Esophagus squamous epithelium (tissue), 4 donors: Measurements from ENCODE around the gene PMIS2.

Experiments used
- POLR2A ChIP-seq, 4 donors: fragments of 450-650 bp; IDR thresholded peaks; one replicate each; pipeline ENCODE4 v1.6.1; 2017; ENCODE audit warnings: antibody characterized with exemption in 4 of 4, mild to moderate bottlenecking in 4 of 4, moderate library complexity in 3 of 4
- TF ChIP-seq, protein P1 (sequence below), 6 experiments: fragments of 450-650 bp in 4 of 6; fragments of 200-600 bp in 2 of 6; sonication (generic) in 2 of 6; IDR thresholded peaks; one replicate each; pipeline ENCODE4 v1.5.1; 2016 to 2019; ENCODE audit warnings: antibody characterized with exemption in 6 of 6, mild to moderate bottlenecking in 4 of 6, moderate library complexity in 4 of 6

DNA sequence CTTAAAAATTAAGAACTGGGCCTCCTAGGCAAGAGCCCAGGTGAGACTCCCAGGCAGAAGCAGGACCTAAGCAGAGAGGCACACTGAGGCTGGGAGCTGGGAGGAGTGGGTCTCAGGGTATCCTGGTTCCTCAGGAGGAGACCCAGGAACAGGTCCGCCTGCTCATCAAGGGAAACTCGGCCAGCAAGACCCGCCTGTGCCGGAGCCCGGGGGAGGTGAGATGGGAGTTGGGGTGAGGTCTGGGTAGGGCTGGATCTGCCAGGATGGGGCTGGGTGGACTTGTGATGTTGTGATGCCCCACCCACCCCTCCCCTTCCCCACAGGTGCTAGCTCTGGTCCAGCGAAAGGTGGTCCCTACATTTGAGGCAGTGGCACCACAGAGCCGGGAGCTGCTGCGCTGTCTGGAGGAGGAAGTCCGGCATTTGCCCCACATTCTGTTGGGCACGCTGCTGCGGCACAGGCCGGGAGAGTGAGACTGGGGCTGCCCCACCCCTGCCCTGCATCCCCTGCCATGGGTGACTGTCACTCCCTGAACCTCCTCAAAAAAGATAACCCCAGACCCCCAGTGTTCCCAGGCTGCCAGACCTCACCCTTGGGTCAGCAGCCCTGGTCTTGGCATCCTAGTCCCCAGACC is 33.4 kb downstream of the PMIS2 start:
- no peak for TF ChIP-seq POLR2A (IDR thresholded peaks at IDR 0.05)
- TF ChIP-seq, protein P1, sequence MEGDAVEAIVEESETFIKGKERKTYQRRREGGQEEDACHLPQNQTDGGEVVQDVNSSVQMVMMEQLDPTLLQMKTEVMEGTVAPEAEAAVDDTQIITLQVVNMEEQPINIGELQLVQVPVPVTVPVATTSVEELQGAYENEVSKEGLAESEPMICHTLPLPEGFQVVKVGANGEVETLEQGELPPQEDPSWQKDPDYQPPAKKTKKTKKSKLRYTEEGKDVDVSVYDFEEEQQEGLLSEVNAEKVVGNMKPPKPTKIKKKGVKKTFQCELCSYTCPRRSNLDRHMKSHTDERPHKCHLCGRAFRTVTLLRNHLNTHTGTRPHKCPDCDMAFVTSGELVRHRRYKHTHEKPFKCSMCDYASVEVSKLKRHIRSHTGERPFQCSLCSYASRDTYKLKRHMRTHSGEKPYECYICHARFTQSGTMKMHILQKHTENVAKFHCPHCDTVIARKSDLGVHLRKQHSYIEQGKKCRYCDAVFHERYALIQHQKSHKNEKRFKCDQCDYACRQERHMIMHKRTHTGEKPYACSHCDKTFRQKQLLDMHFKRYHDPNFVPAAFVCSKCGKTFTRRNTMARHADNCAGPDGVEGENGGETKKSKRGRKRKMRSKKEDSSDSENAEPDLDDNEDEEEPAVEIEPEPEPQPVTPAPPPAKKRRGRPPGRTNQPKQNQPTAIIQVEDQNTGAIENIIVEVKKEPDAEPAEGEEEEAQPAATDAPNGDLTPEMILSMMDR (IDR thresholded peaks at IDR 0.05): no peak
